IMR-90 (cell line): ENCODE measurements around the gene KMT2C. TPM values are rescaled to one million over a fixed set of nuclear protein-coding genes. Genes with fewer than 3 reads are reported as not detected.

Experiments
- ATAC-seq: fragments of 200-7000 bp; cut with Tn5 transposase; 2 replicates; pipeline ENCODE4 v1.9.1; 2020; ENCODE audit warnings: low read depth, mild to moderate bottlenecking, moderate library complexity
- BruUV-seq: library from RNA; stranded (reverse); fragments of 400-500 nt; replicated peaks from 2 replicates; lab custom pipeline; 2021; lab: Mats Ljungman, UMichigan
- CTCF ChIA-PET: fragments of 300-600 bp; formaldehyde crosslinking; extraction: SDS; loops from one replicate; lab custom pipeline; 2021; ENCODE audit warnings: antibody characterized with exemption; lab: Yijun Ruan, JAX
- POLR2A ChIA-PET: fragments of 300-600 bp; sonication (Branson Sonifier 250); formaldehyde crosslinking; loops from one replicate; lab custom pipeline; 2022; ENCODE audit warnings: antibody characterized with exemption; ENCODE audit not compliant: unreplicated experiment; lab: Charles Lee
- DNase-seq: peaks from one replicate; pipeline ENCODE4 v3.0.0; 2013
- H2AFZ ChIP-seq: replicated peaks from 2 replicates; pipeline ENCODE3; 2013; ENCODE audit warnings: low read length, mild to moderate bottlenecking; ENCODE audit not compliant: poor library complexity
- H2AK5ac ChIP-seq: 2 replicates; pipeline ENCODE4 v1.6.1; 2013; ENCODE audit warnings: low read depth, low read length, inconsistent platforms
- H2AK9ac ChIP-seq: replicated peaks from 2 replicates; pipeline ENCODE3; 2013; ENCODE audit warnings: mild to moderate bottlenecking, low read depth, low read length, moderate library complexity; ENCODE audit not compliant: poor library complexity
- H2BK120ac ChIP-seq: 2 replicates; pipeline ENCODE4 v1.6.1; 2013; ENCODE audit warnings: low read depth, low read length, inconsistent platforms
- H2BK15ac ChIP-seq: 3 replicates; pipeline ENCODE4 v1.6.1; 2013; ENCODE audit warnings: low read depth, low read length, inconsistent platforms
- H2BK20ac ChIP-seq: 2 replicates; pipeline ENCODE4 v1.6.1; 2013; ENCODE audit warnings: low read depth, mild to moderate bottlenecking, inconsistent platforms, low read length, moderate library complexity
- H2BK5ac ChIP-seq: 2 replicates; pipeline ENCODE4 v1.6.1; 2013; ENCODE audit warnings: mild to moderate bottlenecking, low read depth, low read length, inconsistent platforms; ENCODE audit not compliant: poor library complexity, severe bottlenecking
- H3K14ac ChIP-seq: replicated peaks from 2 replicates; pipeline ENCODE4 v1.6.1; 2013; ENCODE audit warnings: low read depth, low read length, inconsistent platforms
- H3K18ac ChIP-seq: 2 replicates; pipeline ENCODE4 v1.6.1; 2013; ENCODE audit warnings: low read depth, low read length, control low read depth
- H3K23ac ChIP-seq: 2 replicates; pipeline ENCODE4 v1.6.1; 2013; ENCODE audit warnings: low read depth, low read length, inconsistent platforms
- H3K27ac ChIP-seq: 2 replicates; pipeline ENCODE4 v1.5.1; 2013; ENCODE audit warnings: mild to moderate bottlenecking, control low read depth, low read length; ENCODE audit not compliant: insufficient read depth
- H3K27me3 ChIP-seq: 2 replicates; pipeline ENCODE4 v1.6.1; 2013; ENCODE audit warnings: low read length; ENCODE audit not compliant: control insufficient read depth, insufficient read depth
- H3K36me3 ChIP-seq: 2 replicates; pipeline ENCODE4 v1.6.1; 2013; ENCODE audit warnings: low read length, mixed read lengths; ENCODE audit not compliant: control insufficient read depth, insufficient read depth
- H3K4ac ChIP-seq: 2 replicates; pipeline ENCODE4 v1.6.1; 2013; ENCODE audit warnings: low read depth, low read length, inconsistent platforms
- H3K4me1 ChIP-seq: 2 replicates; pipeline ENCODE4 v1.6.1; 2013; ENCODE audit warnings: low read length, mixed read lengths; ENCODE audit not compliant: control insufficient read depth, insufficient read depth
- H3K4me2 ChIP-seq: 2 replicates; pipeline ENCODE4 v1.6.1; 2013; ENCODE audit warnings: low read depth, mild to moderate bottlenecking, control low read depth, low read length, moderate library complexity
- H3K4me3 ChIP-seq: 2 replicates; pipeline ENCODE4 v1.5.1; 2013; ENCODE audit warnings: low read depth, mild to moderate bottlenecking, control low read depth, low read length, moderate library complexity; ENCODE audit not compliant: insufficient read depth
- H3K56ac ChIP-seq: 2 replicates; pipeline ENCODE4 v1.6.1; 2013; ENCODE audit warnings: low read length, inconsistent platforms; ENCODE audit not compliant: insufficient read depth; ENCODE audit errors: extremely low read depth
- H3K79me1 ChIP-seq, 2 experiments: 2 replicates each; pipeline ENCODE4 v1.6.1; 2013; ENCODE audit warnings: low read length in 2 of 2, inconsistent platforms in 1 of 2, low read depth in 1 of 2
- H3K9ac ChIP-seq: 2 replicates; pipeline ENCODE4 v1.6.1; 2013; ENCODE audit warnings: low read depth, low read length, control low read depth
- H3K9me1 ChIP-seq: 2 replicates; pipeline ENCODE4 v1.6.1; 2013; ENCODE audit warnings: low read length, inconsistent platforms; ENCODE audit not compliant: insufficient read depth
- H3K9me3 ChIP-seq: 2 replicates; pipeline ENCODE4 v1.6.1; 2013; ENCODE audit warnings: low read length; ENCODE audit not compliant: control insufficient read depth, insufficient read depth
- H4K20me1 ChIP-seq: 2 replicates; pipeline ENCODE4 v1.6.1; 2013; ENCODE audit warnings: low read length, inconsistent platforms; ENCODE audit not compliant: insufficient read depth
- H4K5ac ChIP-seq: 2 replicates; pipeline ENCODE4 v1.6.1; 2013; ENCODE audit warnings: mild to moderate bottlenecking, low read depth, low read length, control low read depth
- H4K8ac ChIP-seq, 2 experiments: 2 replicates each; pipeline ENCODE4 v1.6.1; 2013; ENCODE audit warnings: low read depth in 2 of 2, low read length in 2 of 2, control low read depth in 1 of 2, inconsistent platforms in 1 of 2
- H4K91ac ChIP-seq: 2 replicates; pipeline ENCODE4 v1.6.1; 2013; ENCODE audit warnings: low read depth, low read length, inconsistent platforms; ENCODE audit not compliant: insufficient read depth
- BHLHE40 ChIP-seq: fragments of 150-350 bp; IDR thresholded peaks from 2 replicates; pipeline ENCODE4 v1.6.1; 2016; ENCODE audit warnings: mild to moderate bottlenecking, low read depth, low read length
- FOS ChIP-seq: fragments of 150-350 bp; IDR thresholded peaks from 2 replicates; pipeline ENCODE4 v1.6.1; 2016; ENCODE audit warnings: low read depth, low read length
- MAZ ChIP-seq: IDR thresholded peaks from 2 replicates; pipeline ENCODE4 v1.6.1; 2012; ENCODE audit warnings: low read depth, mild to moderate bottlenecking, low read length, improper control_type of control experiment, moderate library complexity, borderline replicate concordance
- MXI1 ChIP-seq: IDR thresholded peaks from 2 replicates; pipeline ENCODE4 v1.6.1; 2012; ENCODE audit warnings: low read depth, mild to moderate bottlenecking, low read length, moderate library complexity, borderline replicate concordance
- POLR2A ChIP-seq: IDR thresholded peaks from 2 replicates; pipeline ENCODE4 v1.6.1; 2012; ENCODE audit warnings: mild to moderate bottlenecking, low read depth, low read length
- RAD21 ChIP-seq: IDR thresholded peaks from 2 replicates; pipeline ENCODE4 v1.6.1; 2012; ENCODE audit warnings: low read length, improper control_type of control experiment
- RCOR1 ChIP-seq: IDR thresholded peaks from 2 replicates; pipeline ENCODE4 v1.6.1; 2012; ENCODE audit warnings: mild to moderate bottlenecking, low read length, improper control_type of control experiment; ENCODE audit not compliant: insufficient replicate concordance
- SMC3 ChIP-seq: fragments of 150-350 bp; IDR thresholded peaks from 2 replicates; pipeline ENCODE4 v1.6.1; 2016; ENCODE audit warnings: low read depth, mild to moderate bottlenecking, antibody characterized with exemption, low read length, moderate library complexity
- WGBS, 2 experiments: methylation state at CpG; one replicate each; pipeline versions ENCODE4 v1.1.5 to v1.1.7; 2013; ENCODE audit warnings: missing lambda C conversion rate in 2 of 2; ENCODE audit not compliant: insufficient read length in 1 of 2; ENCODE audit errors: extremely low coverage in 2 of 2; 5-methylcytosine and 5-hydroxymethylcytosine counted together
- dilution Hi-C: fragments of 300-500 bp; cut with HindIII; formaldehyde crosslinking; loops from one replicate; pipeline ENCODE4 v1.14.3; 2018; ENCODE audit warnings: low sequenced_read_pairs; ENCODE audit not compliant: unreplicated experiment
- in situ Hi-C: fragments of 300-500 bp; cut with MboI; formaldehyde crosslinking; loops from 3 replicates; pipeline ENCODE4 v1.14.3; 2019; ENCODE audit warnings: low sequenced_read_pairs, inconsistent platforms, mixed read lengths
- intact Hi-C: fragments of 100-400 bp; cut with micrococcal nuclease; formaldehyde crosslinking; loops from 2 replicates; pipeline ENCODE4 v1.10.0; 2022
- polyA plus RNA-seq, 3 experiments: library from polyadenylated mRNA; depleted of rRNA; stranded (reverse); fragments of >200 nt; gene quantifications; 2 replicates each; pipeline ENCODE4 v1.2.3, GENCODE V29; 2012; ENCODE audit warnings: low replicate concordance in 1 of 3
- total RNA-seq: library from RNA; depleted of rRNA; stranded (reverse); fragments of >200 nt; gene quantifications from 2 replicates; pipeline ENCODE4 v1.2.3, GENCODE V29; 2012
- TF ChIP-seq, protein P1 (sequence below): fragments of 150-350 bp; IDR thresholded peaks from 2 replicates; pipeline ENCODE4 v1.6.1; 2017; ENCODE audit warnings: mild to moderate bottlenecking, antibody characterized with exemption, low read length, low read depth
- TF ChIP-seq, protein P2 (sequence below): conservative IDR thresholded peaks from 2 replicates; pipeline ENCODE4 v1.5.1; 2012; ENCODE audit warnings: mild to moderate bottlenecking, low read depth, low read length, improper control_type of control experiment

The KMT2C gene
- total and polyA plus RNA-seq, 2 of the 4 experiments (the other 2 are of a cell fraction) = 8.0 to 23.3 TPM

DNA sequence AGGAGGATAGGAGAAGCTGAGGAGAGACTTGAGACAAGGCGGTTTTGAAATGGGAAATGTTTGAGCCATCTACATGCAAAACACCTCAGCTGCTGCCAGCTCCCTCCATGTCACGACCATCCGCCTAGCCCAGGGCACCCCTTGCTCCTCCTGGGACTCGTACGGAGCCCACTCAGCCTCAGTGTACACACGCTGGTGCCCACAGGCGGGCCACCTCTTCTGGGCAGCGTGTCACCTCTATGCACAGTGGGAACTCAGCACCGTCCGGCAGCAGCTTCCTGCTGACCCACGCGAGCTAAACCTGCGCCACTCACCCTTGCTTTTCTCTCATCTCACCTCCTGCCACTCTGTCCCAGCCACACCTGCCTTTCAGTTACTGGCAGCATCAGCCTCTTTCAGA, 302.0 kb downstream of the KMT2C start:
- H3K9me1 ChIP-seq = peaks cover 20% of the 10 kb centered on the region; the same call in 1 of the 2 replicates
- H2AK9ac ChIP-seq = no peak overlapping the region
- no peak overlapping the region for H2BK15ac ChIP-seq
- no TSS peak for BruUV-seq
- CTCF ChIA-PET = no interaction called here
- in situ Hi-C loops = no loop called here
- no peak overlapping the region for H2AK5ac ChIP-seq
- POLR2A ChIA-PET = no interaction called here
- no peaks in the 10 kb centered on the region for H3K27me3 ChIP-seq
- no peak for ATAC-seq
- H4K5ac ChIP-seq = no peak overlapping the region
- H2AFZ ChIP-seq = no peak overlapping the region
- no peak overlapping the region for H3K4me3 ChIP-seq
- H3K9ac ChIP-seq = no peak overlapping the region
- H2BK5ac ChIP-seq = no peak overlapping the region
- no peak overlapping the region for H2BK120ac ChIP-seq
- peaks cover 47% of the 10 kb centered on the region for H3K36me3 ChIP-seq
- H2BK20ac ChIP-seq = no peak overlapping the region
- intact Hi-C loops = no loop called here
- H3K4ac ChIP-seq = no peak overlapping the region
- 0 out of 2 replicates have a peak, but pooled peaks cover 3% of the 10 kb centered on the region for H4K20me1 ChIP-seq
- no peak overlapping the region for H3K18ac ChIP-seq
- H3K23ac ChIP-seq = no peak overlapping the region
- 94% methylated on average over 10 of the region's 13 CpGs; no CpG with 5 or more reads in 1 of the 2 experiments for WGBS, 2 experiments
- H3K9me3 ChIP-seq = no peaks in the 10 kb centered on the region; the same call in 1 of the 2 replicates
- H3K56ac ChIP-seq = no peak overlapping the region
- no peaks in the 10 kb centered on the region for H3K4me1 ChIP-seq
- TF ChIP-seq RAD21 (no peak), FOS (no peak), MAZ (no peak), RCOR1 (no peak), POLR2A (no peak), MXI1 (no peak), SMC3 (no peak), BHLHE40 (no peak)
- TF ChIP-seq, protein P1, sequence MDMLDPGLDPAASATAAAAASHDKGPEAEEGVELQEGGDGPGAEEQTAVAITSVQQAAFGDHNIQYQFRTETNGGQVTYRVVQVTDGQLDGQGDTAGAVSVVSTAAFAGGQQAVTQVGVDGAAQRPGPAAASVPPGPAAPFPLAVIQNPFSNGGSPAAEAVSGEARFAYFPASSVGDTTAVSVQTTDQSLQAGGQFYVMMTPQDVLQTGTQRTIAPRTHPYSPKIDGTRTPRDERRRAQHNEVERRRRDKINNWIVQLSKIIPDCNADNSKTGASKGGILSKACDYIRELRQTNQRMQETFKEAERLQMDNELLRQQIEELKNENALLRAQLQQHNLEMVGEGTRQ = no peak
- TF ChIP-seq, protein P2, sequence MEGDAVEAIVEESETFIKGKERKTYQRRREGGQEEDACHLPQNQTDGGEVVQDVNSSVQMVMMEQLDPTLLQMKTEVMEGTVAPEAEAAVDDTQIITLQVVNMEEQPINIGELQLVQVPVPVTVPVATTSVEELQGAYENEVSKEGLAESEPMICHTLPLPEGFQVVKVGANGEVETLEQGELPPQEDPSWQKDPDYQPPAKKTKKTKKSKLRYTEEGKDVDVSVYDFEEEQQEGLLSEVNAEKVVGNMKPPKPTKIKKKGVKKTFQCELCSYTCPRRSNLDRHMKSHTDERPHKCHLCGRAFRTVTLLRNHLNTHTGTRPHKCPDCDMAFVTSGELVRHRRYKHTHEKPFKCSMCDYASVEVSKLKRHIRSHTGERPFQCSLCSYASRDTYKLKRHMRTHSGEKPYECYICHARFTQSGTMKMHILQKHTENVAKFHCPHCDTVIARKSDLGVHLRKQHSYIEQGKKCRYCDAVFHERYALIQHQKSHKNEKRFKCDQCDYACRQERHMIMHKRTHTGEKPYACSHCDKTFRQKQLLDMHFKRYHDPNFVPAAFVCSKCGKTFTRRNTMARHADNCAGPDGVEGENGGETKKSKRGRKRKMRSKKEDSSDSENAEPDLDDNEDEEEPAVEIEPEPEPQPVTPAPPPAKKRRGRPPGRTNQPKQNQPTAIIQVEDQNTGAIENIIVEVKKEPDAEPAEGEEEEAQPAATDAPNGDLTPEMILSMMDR = no peak
- dilution Hi-C loops = no loop called here
- H3K14ac ChIP-seq = no peak overlapping the region
- no peak overlapping the region for H3K4me2 ChIP-seq
- no peak overlapping the region for H3K27ac ChIP-seq
- no peak overlapping the region for H4K91ac ChIP-seq
- no peak overlapping the region for H4K8ac ChIP-seq
- peaks cover 5 to 15% of the 10 kb centered on the region in 2 experiments; a peak in 3 of 4 replicates for H3K79me1 ChIP-seq
- DNase-seq = no peak
